Tibial nerve (tissue), 4 donors: Measurements from ENCODE around the gene SDCCAG8.

Experiments used
- EP300 ChIP-seq, 2 donors: sonication (generic); formaldehyde crosslinking; IDR thresholded peaks; one replicate each; pipeline ENCODE4 v1.6.1; 2017; ENCODE audit warnings: antibody characterized with exemption in 2 of 2, mild to moderate bottlenecking in 1 of 2
- POLR2A ChIP-seq, 2 donors: fragments of 450-650 bp; IDR thresholded peaks; one replicate each; pipeline ENCODE4 v1.6.1; 2017; ENCODE audit warnings: antibody characterized with exemption in 2 of 2, mild to moderate bottlenecking in 2 of 2, moderate library complexity in 2 of 2
- TF ChIP-seq, protein P1 (sequence below), 5 experiments: fragments of 200-600 bp in 3 of 5; fragments of 450-650 bp in 2 of 5; sonication (generic) in 3 of 5; IDR thresholded peaks; one replicate each; pipeline ENCODE4 v1.5.1; 2016 to 2019; ENCODE audit warnings: antibody characterized with exemption in 5 of 5, mild to moderate bottlenecking in 3 of 5, moderate library complexity in 2 of 5

DNA sequence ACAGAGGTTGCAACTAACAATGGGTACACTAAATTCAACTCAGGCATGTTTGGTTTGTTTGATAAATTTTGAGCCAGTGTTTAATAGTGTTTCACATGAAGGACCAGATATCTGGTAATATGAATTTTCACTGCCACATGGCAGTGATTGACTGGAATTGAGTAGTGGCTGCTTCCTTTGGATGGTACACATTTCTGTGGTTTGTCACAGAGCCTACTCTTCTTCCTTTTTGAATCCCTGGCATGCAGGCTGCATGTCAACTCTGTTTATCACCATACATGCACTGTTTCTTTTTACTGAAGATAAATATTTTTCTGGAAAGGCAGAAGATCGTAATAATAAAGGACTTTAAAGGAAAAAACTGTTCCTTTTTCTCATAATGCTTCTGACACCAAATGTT is 35.5 kb downstream of the SDCCAG8 start:
- TF ChIP-seq, protein P1, sequence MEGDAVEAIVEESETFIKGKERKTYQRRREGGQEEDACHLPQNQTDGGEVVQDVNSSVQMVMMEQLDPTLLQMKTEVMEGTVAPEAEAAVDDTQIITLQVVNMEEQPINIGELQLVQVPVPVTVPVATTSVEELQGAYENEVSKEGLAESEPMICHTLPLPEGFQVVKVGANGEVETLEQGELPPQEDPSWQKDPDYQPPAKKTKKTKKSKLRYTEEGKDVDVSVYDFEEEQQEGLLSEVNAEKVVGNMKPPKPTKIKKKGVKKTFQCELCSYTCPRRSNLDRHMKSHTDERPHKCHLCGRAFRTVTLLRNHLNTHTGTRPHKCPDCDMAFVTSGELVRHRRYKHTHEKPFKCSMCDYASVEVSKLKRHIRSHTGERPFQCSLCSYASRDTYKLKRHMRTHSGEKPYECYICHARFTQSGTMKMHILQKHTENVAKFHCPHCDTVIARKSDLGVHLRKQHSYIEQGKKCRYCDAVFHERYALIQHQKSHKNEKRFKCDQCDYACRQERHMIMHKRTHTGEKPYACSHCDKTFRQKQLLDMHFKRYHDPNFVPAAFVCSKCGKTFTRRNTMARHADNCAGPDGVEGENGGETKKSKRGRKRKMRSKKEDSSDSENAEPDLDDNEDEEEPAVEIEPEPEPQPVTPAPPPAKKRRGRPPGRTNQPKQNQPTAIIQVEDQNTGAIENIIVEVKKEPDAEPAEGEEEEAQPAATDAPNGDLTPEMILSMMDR (IDR thresholded peaks at IDR 0.05): no peak
- TF ChIP-seq POLR2A (IDR thresholded peaks at IDR 0.05) (no peak), EP300 (IDR thresholded peaks at IDR 0.05) (no peak)
